GM21737 (cell line): Measurements from ENCODE around the gene HPS5.

Experiments
- ATAC-seq: cut with Tn5 transposase; IDR thresholded peaks from one replicate; pipeline ENCODE4 v1.9.1; 2021; ENCODE audit warnings: mild to moderate bottlenecking, moderate library complexity; ENCODE audit not compliant: unreplicated experiment

The HPS5 gene

GRCh38 chr11:18319914-18320313 is 2.0 kb downstream of the HPS5 start:
- ATAC-seq = no peak

- ATAC-seq = no peak
Observed at GRCh38 chr11:18317551-18317950, 4.4 kb downstream of the HPS5 start.

GRCh38 chr11:18315893-18316292 is 6.0 kb downstream of the HPS5 start:
- no peak for ATAC-seq

GRCh38 chr11:18314784-18315523 is 7.0 kb downstream of the HPS5 start:
- no peak for ATAC-seq

GRCh38 chr11:18313965-18314763 is 7.8 kb downstream of the HPS5 start:
- ATAC-seq = no peak

- ATAC-seq = no peak
Observed at GRCh38 chr11:18312663-18313420, 9.1 kb downstream of the HPS5 start.

GRCh38 chr11:18312012-18312411 is 9.9 kb downstream of the HPS5 start:
- ATAC-seq = no peak

GRCh38 chr11:18310800-18311340 is 11.1 kb downstream of the HPS5 start:
- ATAC-seq = no peak

GRCh38 chr11:18309691-18310090 is 12.2 kb downstream of the HPS5 start:
- no peak for ATAC-seq

GRCh38 chr11:18308242-18308641 is 13.7 kb downstream of the HPS5 start:
- ATAC-seq = no peak

- ATAC-seq = no peak
Observed at GRCh38 chr11:18307461-18308139, 14.3 kb downstream of the HPS5 start.

GRCh38 chr11:18304745-18305144 is 17.2 kb downstream of the HPS5 start:
- ATAC-seq = no peak

GRCh38 chr11:18299721-18300120 is 22.2 kb downstream of the HPS5 start:
- ATAC-seq = no peak

- ATAC-seq = no peak
Observed at GRCh38 chr11:18295316-18295715, 26.6 kb downstream of the HPS5 start.

GRCh38 chr11:18294862-18295261 is 27.1 kb downstream of the HPS5 start:
- ATAC-seq = no peak

- no peak for ATAC-seq
Observed at GRCh38 chr11:18288911-18289310, 33.0 kb downstream of the HPS5 start.

GRCh38 chr11:18285841-18286240 is 36.1 kb downstream of the HPS5 start:
- ATAC-seq = no peak

- no peak for ATAC-seq
Observed at GRCh38 chr11:18282626-18283025, 39.3 kb downstream of the HPS5 start.

- ATAC-seq = peak; percentile 80
Observed at GRCh38 chr11:18280438-18281045, 41.4 kb downstream of the HPS5 start.

- no peak for ATAC-seq
Observed at GRCh38 chr11:18277565-18278271, 44.2 kb downstream of the HPS5 start.
